HAP-1 (cell line): ENCODE measurements around the gene S100A3.
"Not testable (repeated sequence)": the region's sequence is repeated elsewhere in the genome, so short reads cannot be mapped to it uniquely, and the experiment has no call there.

Experiments
- DNase-seq, 2 experiments: peaks; one replicate each; pipeline ENCODE4 v3.0.0-alpha.2; 2016 to 2020; ENCODE audit warnings: low spot score in 2 of 2
- H3K27me3 ChIP-seq: fragments of 250-450 bp; sonication (Bioruptor Pico); 2 replicates; pipeline ENCODE4 v1.5.1; 2020; ENCODE audit warnings: low read depth, mild to moderate bottlenecking, moderate library complexity
- H3K36me3 ChIP-seq: fragments of 250-450 bp; sonication (Bioruptor Pico); replicated peaks from 2 replicates; pipeline ENCODE4 v1.5.1; 2020; ENCODE audit warnings: mild to moderate bottlenecking
- H3K4me1 ChIP-seq: fragments of 250-450 bp; sonication (Bioruptor Pico); 2 replicates; pipeline ENCODE4 v1.5.1; 2020; ENCODE audit warnings: mild to moderate bottlenecking
- H3K4me3 ChIP-seq: fragments of 250-450 bp; sonication (Bioruptor Pico); 2 replicates; pipeline ENCODE4 v1.5.1; 2020; ENCODE audit warnings: mild to moderate bottlenecking, moderate library complexity
- H3K9me3 ChIP-seq: fragments of 250-450 bp; sonication (Bioruptor Pico); 2 replicates; pipeline ENCODE4 v1.5.1; 2020; ENCODE audit warnings: mild to moderate bottlenecking, moderate library complexity
- in situ Hi-C: fragments of 300-500 bp; cut with MboI; formaldehyde crosslinking; loops from 3 replicates; pipeline ENCODE4 v1.14.3; 2020; ENCODE audit warnings: low sequenced_read_pairs, inconsistent platforms, mixed read lengths

Gene S100A3

GRCh38 chr1:153532181-153532580 is 16.9 kb downstream of the S100A3 start:
- Histone ChIP-seq H3K4me3 (no peak overlapping the region), H3K9me3 (no peaks in the 10 kb centered on the region), H3K27me3 (no peaks in the 10 kb centered on the region), H3K36me3 (no peaks in the 10 kb centered on the region), H3K4me1 (peaks cover 7% of the 10 kb centered on the region)
- DNase-seq: no peak
- in situ Hi-C loops: no loop called here

- in situ Hi-C loops: no loop called here
- no peak overlapping the region for H3K4me3 ChIP-seq
- no peaks in the 10 kb centered on the region for H3K36me3 ChIP-seq
- H3K9me3 ChIP-seq: no peaks in the 10 kb centered on the region
- DNase-seq: no peak
- H3K4me1 ChIP-seq: peaks cover 6% of the 10 kb centered on the region
- H3K27me3 ChIP-seq: no peaks in the 10 kb centered on the region
These were observed 17.4 kb downstream of the S100A3 start for GRCh38 chr1:153531638-153532037.

GRCh38 chr1:153527683-153528040 is 21.4 kb downstream of the S100A3 start:
- in situ Hi-C loops: no loop called here
- Histone ChIP-seq H3K27me3 (no peaks in the 10 kb centered on the region), H3K36me3 (no peaks in the 10 kb centered on the region), H3K9me3 (no peaks in the 10 kb centered on the region), H3K4me1 (peaks cover 11% of the 10 kb centered on the region), H3K4me3 (no peak overlapping the region)
- DNase-seq: no peak

GRCh38 chr1:153527023-153527682 is 21.9 kb downstream of the S100A3 start:
- Histone ChIP-seq H3K9me3 (no peaks in the 10 kb centered on the region), H3K4me3 (no peak overlapping the region), H3K36me3 (no peaks in the 10 kb centered on the region), H3K4me1 (peaks cover 11% of the 10 kb centered on the region), H3K27me3 (no peaks in the 10 kb centered on the region)
- no peak for DNase-seq
- in situ Hi-C loops: no loop called here

- Histone ChIP-seq H3K9me3 (no peaks in the 10 kb centered on the region), H3K4me3 (no peak overlapping the region), H3K4me1 (peaks cover 11% of the 10 kb centered on the region), H3K36me3 (no peaks in the 10 kb centered on the region), H3K27me3 (no peaks in the 10 kb centered on the region)
- in situ Hi-C loops: no loop called here
- DNase-seq: peak; percentile 39 to 77
These were observed 22.9 kb downstream of the S100A3 start for GRCh38 chr1:153526132-153526543.

GRCh38 chr1:153525088-153525728 is 23.9 kb downstream of the S100A3 start:
- no peak for DNase-seq
- Histone ChIP-seq H3K4me1 (peaks cover 11% of the 10 kb centered on the region), H3K9me3 (no peaks in the 10 kb centered on the region), H3K4me3 (no peak overlapping the region), H3K36me3 (no peaks in the 10 kb centered on the region), H3K27me3 (no peaks in the 10 kb centered on the region)
- in situ Hi-C loops: no loop called here

GRCh38 chr1:153522353-153523048 is 26.6 kb downstream of the S100A3 start:
- in situ Hi-C loops, H3K27me3 ChIP-seq, DNase-seq, H3K4me3 ChIP-seq, H3K36me3 ChIP-seq, H3K9me3 ChIP-seq: not testable (repeated sequence)
- H3K4me1 ChIP-seq: peaks cover 11% of the 10 kb centered on the region

- in situ Hi-C loops: not testable (repeated sequence)
These were observed 27.2 kb downstream of the S100A3 start for GRCh38 chr1:153521808-153522207.

GRCh38 chr1:153520818-153521476 is 28.1 kb downstream of the S100A3 start:
- H3K4me1 ChIP-seq: peaks cover 4% of the 10 kb centered on the region
- H3K36me3 ChIP-seq: no peaks in the 10 kb centered on the region
- in situ Hi-C loops: no loop called here

More at GRCh38 chr1:153521808-153522207, 27.2 kb downstream of the S100A3 start:
- H3K9me3 ChIP-seq, H3K27me3 ChIP-seq, DNase-seq, H3K36me3 ChIP-seq, H3K4me3 ChIP-seq: not testable (repeated sequence)
- H3K4me1 ChIP-seq: peaks cover 11% of the 10 kb centered on the region

GRCh38 chr1:153520137-153520691 is 28.8 kb downstream of the S100A3 start:
- H3K4me1 ChIP-seq, DNase-seq, H3K27me3 ChIP-seq, H3K36me3 ChIP-seq, H3K4me3 ChIP-seq, H3K9me3 ChIP-seq, in situ Hi-C loops: not testable (repeated sequence)

More at GRCh38 chr1:153520818-153521476, 28.1 kb downstream of the S100A3 start:
- Histone ChIP-seq H3K27me3 (no peaks in the 10 kb centered on the region), H3K4me3 (no peak overlapping the region), H3K9me3 (no peaks in the 10 kb centered on the region)
- DNase-seq: no peak

- H3K36me3 ChIP-seq: no peaks in the 10 kb centered on the region
- no peak for DNase-seq
- H3K4me1 ChIP-seq: no peaks in the 10 kb centered on the region
- in situ Hi-C loops: loop anchor here (10.0 kb wide), 1 partner anchor 46 kb away; the partner anchor contains the start of gene S100A2
- H3K4me3 ChIP-seq: no peak overlapping the region
- H3K9me3 ChIP-seq: no peaks in the 10 kb centered on the region
- no peaks in the 10 kb centered on the region for H3K27me3 ChIP-seq
These were observed 29.8 kb downstream of the S100A3 start for GRCh38 chr1:153519242-153519641.

GRCh38 chr1:153515504-153516394 is 33.3 kb downstream of the S100A3 start:
- no peak for DNase-seq
- no peak overlapping the region for H3K4me3 ChIP-seq
- H3K4me1 ChIP-seq: no peaks in the 10 kb centered on the region; the same call in 1 of the 2 replicates
- no peaks in the 10 kb centered on the region for H3K27me3 ChIP-seq
- in situ Hi-C loops: loop anchor here (10.0 kb wide), 1 partner anchor 49 kb away; the partner anchor contains the start of gene S100A2
- no peaks in the 10 kb centered on the region for H3K9me3 ChIP-seq
- H3K36me3 ChIP-seq: no peaks in the 10 kb centered on the region

GRCh38 chr1:153513666-153514065 is 35.4 kb downstream of the S100A3 start:
- H3K4me1 ChIP-seq: no peaks in the 10 kb centered on the region; the same call in 1 of the 2 replicates
- in situ Hi-C loops: loop anchor here (10.0 kb wide), 1 partner anchor 51 kb away; the partner anchor contains the start of gene S100A2

More at GRCh38 chr1:153513666-153514065, 35.4 kb downstream of the S100A3 start:
- Histone ChIP-seq H3K9me3 (no peaks in the 10 kb centered on the region), H3K4me3 (no peak overlapping the region), H3K36me3 (no peaks in the 10 kb centered on the region), H3K27me3 (no peaks in the 10 kb centered on the region)
- DNase-seq: no peak
